OCI-LY7 (cell line): ENCODE measurements around the gene PPP3CB. TPM values are rescaled to one million over a fixed set of nuclear protein-coding genes. Genes with fewer than 3 reads are reported as not detected.

Experiments used
- BruUV-seq: library from RNA; stranded (reverse); fragments of 400-500 nt; replicated peaks from 2 replicates; lab custom pipeline; 2021; lab: Mats Ljungman, UMichigan
- CTCF ChIA-PET: fragments of 300-600 bp; sonication (Branson Sonifier 250); formaldehyde crosslinking; loops from one replicate; lab custom pipeline; 2022; ENCODE audit warnings: antibody characterized with exemption; ENCODE audit not compliant: unreplicated experiment; lab: Charles Lee
- POLR2A ChIA-PET: fragments of 300-600 bp; sonication (Branson Sonifier 250); formaldehyde crosslinking; loops from one replicate; lab custom pipeline; 2022; ENCODE audit warnings: antibody characterized with exemption; lab: Charles Lee
- DNase-seq: peaks from one replicate; pipeline ENCODE4 v3.0.0-alpha.2; 2015; ENCODE audit warnings: low spot score
- H2AFZ ChIP-seq: fragments of 200-600 bp; sonication (generic), shearing (Covaris generic); 2 replicates; pipeline ENCODE4 v1.6.1; 2014; ENCODE audit warnings: mild to moderate bottlenecking, antibody characterized with exemption, low read length, moderate library complexity
- H3K27ac ChIP-seq: fragments of 200-600 bp; sonication (generic); 2 replicates; pipeline ENCODE4 v1.5.1; 2014; ENCODE audit warnings: mixed run types, low read depth, mild to moderate bottlenecking, moderate library complexity, low read length, inconsistent platforms; ENCODE audit not compliant: poor library complexity, severe bottlenecking
- H3K36me3 ChIP-seq: fragments of 200-600 bp; sonication (generic); 2 replicates; pipeline ENCODE4 v1.6.1; 2014; ENCODE audit warnings: mild to moderate bottlenecking, antibody characterized with exemption, low read length, moderate library complexity, mixed read lengths; ENCODE audit not compliant: insufficient read depth
- H3K4me1 ChIP-seq: fragments of 200-600 bp; sonication (generic); 2 replicates; pipeline ENCODE4 v1.5.1; 2014; ENCODE audit warnings: mild to moderate bottlenecking, low read length; ENCODE audit not compliant: insufficient read depth, poor library complexity, severe bottlenecking
- H3K4me2 ChIP-seq: fragments of 200-600 bp; sonication (generic); 2 replicates; pipeline ENCODE4 v1.6.1; 2014; ENCODE audit warnings: mild to moderate bottlenecking, low read length
- H3K4me3 ChIP-seq: fragments of 200-600 bp; sonication (generic); 2 replicates; pipeline ENCODE4 v1.5.1; 2014; ENCODE audit warnings: mild to moderate bottlenecking, low read depth, low read length; ENCODE audit not compliant: poor library complexity, severe bottlenecking
- H3K79me2 ChIP-seq: fragments of 200-600 bp; sonication (generic); 2 replicates; pipeline ENCODE4 v1.6.1; 2016; ENCODE audit warnings: low read depth, mild to moderate bottlenecking, low read length, moderate library complexity, mixed read lengths; ENCODE audit not compliant: insufficient read depth
- H3K9me2 ChIP-seq: fragments of 200-600 bp; sonication (generic); 2 replicates; pipeline ENCODE4 v1.6.1; 2016; ENCODE audit warnings: mild to moderate bottlenecking, low read length, mixed read lengths; ENCODE audit not compliant: insufficient read depth
- H3K9me3 ChIP-seq: fragments of 200-600 bp; sonication (generic); 2 replicates; pipeline ENCODE4 v1.6.1; 2014; ENCODE audit warnings: mild to moderate bottlenecking, mixed run types, low read length, mixed read lengths
- H4K20me1 ChIP-seq: fragments of 200-600 bp; sonication (generic); 2 replicates; pipeline ENCODE4 v1.6.1; 2014; ENCODE audit warnings: mild to moderate bottlenecking, antibody characterized with exemption, low read length, moderate library complexity, mixed read lengths; ENCODE audit not compliant: insufficient read depth
- EZH2phosphoT487 ChIP-seq: fragments of 200-600 bp; sonication (generic); IDR thresholded peaks from 2 replicates; pipeline ENCODE4 v1.6.1; 2018; ENCODE audit warnings: low read depth, borderline replicate concordance, mild to moderate bottlenecking, mixed run types, antibody characterized with exemption, low read length, moderate library complexity, mixed read lengths
- intact Hi-C: fragments of 100-400 bp; cut with micrococcal nuclease; formaldehyde crosslinking; loops from one replicate; pipeline ENCODE4 v1.10.0; 2022; ENCODE audit not compliant: unreplicated experiment
- total RNA-seq, 2 experiments: library from RNA; depleted of rRNA in 1 of 2; stranded (reverse); fragments of >200 nt in 1 of 2; shearing (Covaris generic) in 1 of 2; gene quantifications; 2 replicates each; pipeline ENCODE4 v1.2.3, GENCODE V29; 2014 to 2022
- TF ChIP-seq, protein P1 (sequence below): fragments of 200-600 bp; sonication (generic); conservative IDR thresholded peaks from 2 replicates; pipeline ENCODE4 v1.5.1; 2014; ENCODE audit warnings: mild to moderate bottlenecking, antibody characterized with exemption, low read length, moderate library complexity, mixed read lengths

PPP3CB gene
- total RNA-seq, 2 experiments from 2014 or later = 18.6 to 43.1 TPM

- no peak overlapping the region for H3K4me2 ChIP-seq
- no peak overlapping the region for H2AFZ ChIP-seq
- intact Hi-C loops = no loop called here
- H3K36me3 ChIP-seq = peaks cover 70% of the 10 kb centered on the region
- H4K20me1 ChIP-seq = no peaks in the 10 kb centered on the region
- H3K27ac ChIP-seq = no peak overlapping the region
- TF ChIP-seq, protein P1, sequence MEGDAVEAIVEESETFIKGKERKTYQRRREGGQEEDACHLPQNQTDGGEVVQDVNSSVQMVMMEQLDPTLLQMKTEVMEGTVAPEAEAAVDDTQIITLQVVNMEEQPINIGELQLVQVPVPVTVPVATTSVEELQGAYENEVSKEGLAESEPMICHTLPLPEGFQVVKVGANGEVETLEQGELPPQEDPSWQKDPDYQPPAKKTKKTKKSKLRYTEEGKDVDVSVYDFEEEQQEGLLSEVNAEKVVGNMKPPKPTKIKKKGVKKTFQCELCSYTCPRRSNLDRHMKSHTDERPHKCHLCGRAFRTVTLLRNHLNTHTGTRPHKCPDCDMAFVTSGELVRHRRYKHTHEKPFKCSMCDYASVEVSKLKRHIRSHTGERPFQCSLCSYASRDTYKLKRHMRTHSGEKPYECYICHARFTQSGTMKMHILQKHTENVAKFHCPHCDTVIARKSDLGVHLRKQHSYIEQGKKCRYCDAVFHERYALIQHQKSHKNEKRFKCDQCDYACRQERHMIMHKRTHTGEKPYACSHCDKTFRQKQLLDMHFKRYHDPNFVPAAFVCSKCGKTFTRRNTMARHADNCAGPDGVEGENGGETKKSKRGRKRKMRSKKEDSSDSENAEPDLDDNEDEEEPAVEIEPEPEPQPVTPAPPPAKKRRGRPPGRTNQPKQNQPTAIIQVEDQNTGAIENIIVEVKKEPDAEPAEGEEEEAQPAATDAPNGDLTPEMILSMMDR = no peak
- H3K4me3 ChIP-seq = no peak overlapping the region
- peaks cover 38% of the 10 kb centered on the region; the same call in 1 of the 2 replicates for H3K79me2 ChIP-seq
- H3K9me3 ChIP-seq = no peaks in the 10 kb centered on the region
- no TSS peak for BruUV-seq
- ChIA-PET POLR2A (interaction anchor here (0.7 kb wide), 1 partner anchor 257 kb away, joined by 5 read pairs; no protein-coding TSS in a partner anchor), CTCF (no interaction called here)
- no peak for DNase-seq
- H3K9me2 ChIP-seq = no peaks in the 10 kb centered on the region
- H3K4me1 ChIP-seq = no peaks in the 10 kb centered on the region
Measured at GRCh38 chr10:73480158-73480557, 15.7 kb downstream of the PPP3CB start.

GRCh38 chr10:73478636-73479035 is 17.2 kb downstream of the PPP3CB start:
- no peak for DNase-seq
- Histone ChIP-seq H3K4me1 (no peaks in the 10 kb centered on the region), H3K36me3 (peaks cover 80% of the 10 kb centered on the region), H2AFZ (no peak overlapping the region), H3K79me2 (peaks cover 31% of the 10 kb centered on the region; the same call in 1 of the 2 replicates), H3K9me2 (no peaks in the 10 kb centered on the region), H3K27ac (no peak overlapping the region), H3K4me2 (no peak overlapping the region), H3K9me3 (no peaks in the 10 kb centered on the region), H4K20me1 (no peaks in the 10 kb centered on the region), H3K4me3 (no peak overlapping the region)
- TF ChIP-seq EZH2phosphoT487 = no peak
- TF ChIP-seq, protein P1 = no peak
- POLR2A ChIA-PET = no interaction called here
- no TSS peak for BruUV-seq
- intact Hi-C loops = no loop called here
- CTCF ChIA-PET = no interaction called here

DNA sequence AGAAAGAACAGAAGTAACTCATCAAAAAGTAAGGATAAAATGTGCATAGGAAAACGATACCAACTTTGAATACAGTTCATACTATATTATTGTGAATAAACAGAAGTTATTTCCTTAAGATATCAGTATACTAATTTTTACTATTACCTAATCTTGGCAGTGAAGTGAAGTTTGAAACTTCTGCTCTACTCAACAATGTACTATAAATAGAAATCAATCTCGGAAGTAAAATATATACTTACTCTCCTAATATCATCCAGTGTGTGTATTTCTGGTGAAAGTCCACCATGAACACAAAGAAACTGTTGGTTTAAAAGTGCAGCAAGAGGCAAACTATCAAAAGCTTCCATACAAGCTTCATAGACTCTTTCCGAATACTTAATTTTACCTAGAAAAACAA is 24.6 kb downstream of the PPP3CB start:
- H3K4me2 ChIP-seq = no peak overlapping the region
- DNase-seq = no peak
- H3K9me3 ChIP-seq = no peaks in the 10 kb centered on the region
- H3K36me3 ChIP-seq = peaks cover 94% of the 10 kb centered on the region
- ChIA-PET POLR2A (interaction anchor here (0.5 to 1.2 kb wide), 4 partner anchors 15 to 602 kb away, joined by 3 to 5 read pairs (median 3); no protein-coding TSS in a partner anchor), CTCF (interaction anchor here (0.6 kb wide), 1 partner anchor 48 kb away, joined by 3 read pairs; no protein-coding TSS in a partner anchor)
- intact Hi-C loops = no loop called here
- no peak overlapping the region for H2AFZ ChIP-seq
- H4K20me1 ChIP-seq = no peaks in the 10 kb centered on the region
- H3K27ac ChIP-seq = no peak overlapping the region
- no peaks in the 10 kb centered on the region for H3K79me2 ChIP-seq
- no peaks in the 10 kb centered on the region for H3K9me2 ChIP-seq
- no peak overlapping the region for H3K4me3 ChIP-seq
- no peaks in the 10 kb centered on the region for H3K4me1 ChIP-seq
- no TSS peak for BruUV-seq
- no peak for TF ChIP-seq EZH2phosphoT487
- TF ChIP-seq, protein P1 = no peak
